ENCODE data around the gene PMPCB.

DNA sequence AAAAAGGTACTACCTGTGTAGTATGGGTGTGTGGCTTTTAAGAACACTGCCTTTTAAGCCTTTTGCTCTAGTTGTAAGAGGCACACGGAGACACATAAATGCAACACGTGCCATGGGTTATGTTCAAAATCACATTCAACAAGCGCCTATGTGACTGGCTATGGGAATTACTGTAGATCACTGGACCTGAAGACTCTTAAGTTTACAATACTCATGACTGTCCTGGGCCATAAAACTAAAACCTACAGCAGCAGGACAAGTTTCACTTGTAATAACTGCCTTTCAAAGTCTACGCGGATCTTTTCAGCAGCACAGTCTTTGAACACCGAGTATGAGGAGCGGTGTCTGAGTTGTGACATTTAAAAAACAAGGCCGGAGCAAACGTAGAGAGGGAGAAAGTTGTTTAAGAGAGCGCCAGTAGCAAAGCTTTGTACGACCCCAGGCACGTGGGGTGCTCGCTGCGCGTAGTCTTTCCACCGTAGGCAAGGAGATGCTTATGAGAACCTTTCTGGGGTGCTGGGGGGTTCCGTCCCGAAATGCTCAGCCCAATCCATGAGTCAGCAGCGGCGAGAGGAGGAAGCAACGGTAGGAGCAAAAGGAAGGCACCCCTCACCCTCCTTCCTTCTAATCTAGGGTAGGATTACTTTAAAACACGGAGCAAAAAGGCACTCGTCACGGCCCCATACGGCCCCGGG lies 46.7 kb downstream of the PMPCB start:
- TF ChIP-seq, protein P1, sequence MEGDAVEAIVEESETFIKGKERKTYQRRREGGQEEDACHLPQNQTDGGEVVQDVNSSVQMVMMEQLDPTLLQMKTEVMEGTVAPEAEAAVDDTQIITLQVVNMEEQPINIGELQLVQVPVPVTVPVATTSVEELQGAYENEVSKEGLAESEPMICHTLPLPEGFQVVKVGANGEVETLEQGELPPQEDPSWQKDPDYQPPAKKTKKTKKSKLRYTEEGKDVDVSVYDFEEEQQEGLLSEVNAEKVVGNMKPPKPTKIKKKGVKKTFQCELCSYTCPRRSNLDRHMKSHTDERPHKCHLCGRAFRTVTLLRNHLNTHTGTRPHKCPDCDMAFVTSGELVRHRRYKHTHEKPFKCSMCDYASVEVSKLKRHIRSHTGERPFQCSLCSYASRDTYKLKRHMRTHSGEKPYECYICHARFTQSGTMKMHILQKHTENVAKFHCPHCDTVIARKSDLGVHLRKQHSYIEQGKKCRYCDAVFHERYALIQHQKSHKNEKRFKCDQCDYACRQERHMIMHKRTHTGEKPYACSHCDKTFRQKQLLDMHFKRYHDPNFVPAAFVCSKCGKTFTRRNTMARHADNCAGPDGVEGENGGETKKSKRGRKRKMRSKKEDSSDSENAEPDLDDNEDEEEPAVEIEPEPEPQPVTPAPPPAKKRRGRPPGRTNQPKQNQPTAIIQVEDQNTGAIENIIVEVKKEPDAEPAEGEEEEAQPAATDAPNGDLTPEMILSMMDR (IDR thresholded peaks at IDR 0.05; ENCODE audit: low read depth, low read length): no peak
- no peak for TF ChIP-seq POLR2A (IDR thresholded peaks at IDR 0.05; ENCODE audit: extremely low read depth, insufficient read length)
- no peak; the same call in 1 of the 2 replicates for TF ChIP-seq MYC (IDR thresholded peaks at IDR 0.05; ENCODE audit: low read depth, low read length)
- TF ChIP-seq, protein P2, sequence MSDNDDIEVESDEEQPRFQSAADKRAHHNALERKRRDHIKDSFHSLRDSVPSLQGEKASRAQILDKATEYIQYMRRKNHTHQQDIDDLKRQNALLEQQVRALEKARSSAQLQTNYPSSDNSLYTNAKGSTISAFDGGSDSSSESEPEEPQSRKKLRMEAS (IDR thresholded peaks at IDR 0.05; ENCODE audit: low read depth, low read length): peak; percentile 79

All from NB4 (cell line).